HepG2 (cell line): ENCODE measurements around the gene ZNF223. TPM values are rescaled to one million over a fixed set of nuclear protein-coding genes. Genes with fewer than 3 reads are reported as not detected.

Experiments
- ARID4A ChIP-seq: sonication (generic); formaldehyde crosslinking; IDR thresholded peaks from 2 replicates; pipeline ENCODE4 v1.5.0; 2020; ENCODE audit warnings: mild to moderate bottlenecking, missing genetic modification reagents, borderline replicate concordance
- CCDC6 ChIP-seq: sonication (generic); formaldehyde crosslinking; IDR thresholded peaks from 2 replicates; pipeline ENCODE4 v1.8.1; 2022; ENCODE audit warnings: mild to moderate bottlenecking, missing genetic modification reagents, moderate library complexity
- HNRNPLL ChIP-seq: fragments of 200-400 bp; formaldehyde crosslinking; IDR thresholded peaks from 2 replicates; pipeline ENCODE4 v1.6.1; 2017; ENCODE audit warnings: mild to moderate bottlenecking, low read depth, low read length; ENCODE audit not compliant: poor library complexity, severe bottlenecking
- KLF16 ChIP-seq, 2 experiments: sonication (generic) in 1 of 2; formaldehyde crosslinking in 1 of 2; IDR thresholded peaks; 2 replicates each; pipeline versions ENCODE4 v1.6.1 to v1.8.0; 2016 to 2023; ENCODE audit warnings: missing genetic modification reagents in 2 of 2, missing compliant biosample characterization in 1 of 2
- MXD1 ChIP-seq: sonication (generic); formaldehyde crosslinking; IDR thresholded peaks from 2 replicates; pipeline ENCODE4 v1.4.0; 2020; ENCODE audit warnings: mild to moderate bottlenecking, missing genetic modification reagents
- MYPOP ChIP-seq: sonication (generic); formaldehyde crosslinking; IDR thresholded peaks from 2 replicates; pipeline ENCODE4 v1.8.1; 2023; ENCODE audit warnings: mild to moderate bottlenecking, moderate library complexity, missing genetic modification reagents
- MZF1 ChIP-seq: sonication (generic); formaldehyde crosslinking; IDR thresholded peaks from 2 replicates; pipeline ENCODE4 v1.8.1; 2023; ENCODE audit warnings: mild to moderate bottlenecking, missing genetic modification reagents, borderline replicate concordance
- RFXAP ChIP-seq: sonication (generic); formaldehyde crosslinking; IDR thresholded peaks from 2 replicates; pipeline ENCODE4 v1.4.0; 2020; ENCODE audit warnings: missing genetic modification reagents, borderline replicate concordance
- U2AF1 ChIP-seq: fragments of 200-400 bp; formaldehyde crosslinking; optimal IDR thresholded peaks from 2 replicates; pipeline ENCODE3; 2017; ENCODE audit warnings: mild to moderate bottlenecking, low read depth, low read length
- YY1 ChIP-seq: IDR thresholded peaks from 2 replicates; pipeline ENCODE4 v1.6.1; 2011; ENCODE audit warnings: low read length, low read depth, moderate library complexity, mild to moderate bottlenecking; ENCODE audit not compliant: insufficient read depth, insufficient replicate concordance
- ZNF264 ChIP-seq: sonication (generic); formaldehyde crosslinking; IDR thresholded peaks from 2 replicates; pipeline ENCODE4 v1.4.0; 2020; ENCODE audit warnings: missing genetic modification reagents
- ZNF407 ChIP-seq: sonication (generic); formaldehyde crosslinking; IDR thresholded peaks from one replicate; pipeline ENCODE4 v1.5.1; 2020; ENCODE audit warnings: mild to moderate bottlenecking, missing genetic modification reagents; ENCODE audit errors: not compliant biosample characterization
- ZNF766 ChIP-seq: sonication (generic); formaldehyde crosslinking; IDR thresholded peaks from 2 replicates; pipeline ENCODE4 v1.5.0; 2020; ENCODE audit warnings: missing genetic modification reagents, borderline replicate concordance
- polyA plus RNA-seq, 8 experiments: library from polyadenylated mRNA; depleted of rRNA in 3 of 8; stranded (reverse) in 7 of 8; unstranded in 1 of 8; fragments of >200 nt; fragmentation: Illumina TruSeq in 4 of 8; extraction: Trizol in 4 of 8; gene quantifications; 2 replicates each; pipeline versions ENCODE4 v1.2.1 to v1.2.3, GENCODE V29; 2011 to 2016; ENCODE audit warnings: low read depth in 4 of 8, missing spikeins in 1 of 8, mixed read lengths in 1 of 8; ENCODE audit not compliant: insufficient read depth in 1 of 8
- total RNA-seq, 5 experiments: library from RNA; depleted of rRNA; stranded (reverse); fragments of >200 nt; fragmentation: Illumina TruSeq; extraction: Trizol; gene quantifications; 2 replicates each; pipeline ENCODE4 v1.2.3, GENCODE V29; 2016; ENCODE audit warnings: low read depth in 1 of 5

ZNF223 gene
- total and polyA plus RNA-seq, 2 of the 13 experiments (the other 11 are each of a cell fraction or from before 2014, with no cell fraction given) = 2.0 to 4.8 TPM

- TF ChIP-seq ZNF407 (CRISPR knock-in tag) = peak; percentile 23
- TF ChIP-seq MYPOP (CRISPR knock-in tag) = no peak
- TF ChIP-seq MZF1 = no peak
- peak; percentile 79 for TF ChIP-seq HNRNPLL
- peak; percentile 62 for TF ChIP-seq U2AF1
- 0 out of 2 replicates have a peak, but pooled peaks have one; percentile 13 for TF ChIP-seq CCDC6 (CRISPR knock-in tag)
- peak in 1 of 2 experiments; percentile 57; a peak in 2 of 4 replicates for TF ChIP-seq KLF16 (CRISPR knock-in tag; IDR thresholded peaks at IDR 0.05)
- peak; percentile 40; the same call in 1 of the 2 replicates for TF ChIP-seq MXD1 (CRISPR knock-in tag)
- TF ChIP-seq ZNF264 (CRISPR knock-in tag) = peak; percentile 72
- peak; percentile 84 for TF ChIP-seq RFXAP (CRISPR knock-in tag)
- peak; percentile 91 for TF ChIP-seq ARID4A (CRISPR knock-in tag)
- no peak for TF ChIP-seq ZNF766 (CRISPR knock-in tag)
- TF ChIP-seq YY1 = peak; percentile 72
Observed at GRCh38 chr19:44093931-44094765, 42.3 kb downstream of the ZNF223 start, which contains the start of gene ZNF224 (continued).
